Activated gamma-delta T cell treated with anti-CD3 and anti-CD28 coated beads, Interleukin-2, amount 50 U/mL, for 16 hours (primary cell): ENCODE data around the gene ZBTB46.

Experiments used
- DNase-seq: peaks from one replicate; pipeline ENCODE4 v3.0.0-alpha.2; 2020; ENCODE audit warnings: low read depth

The ZBTB46 gene

DNA sequence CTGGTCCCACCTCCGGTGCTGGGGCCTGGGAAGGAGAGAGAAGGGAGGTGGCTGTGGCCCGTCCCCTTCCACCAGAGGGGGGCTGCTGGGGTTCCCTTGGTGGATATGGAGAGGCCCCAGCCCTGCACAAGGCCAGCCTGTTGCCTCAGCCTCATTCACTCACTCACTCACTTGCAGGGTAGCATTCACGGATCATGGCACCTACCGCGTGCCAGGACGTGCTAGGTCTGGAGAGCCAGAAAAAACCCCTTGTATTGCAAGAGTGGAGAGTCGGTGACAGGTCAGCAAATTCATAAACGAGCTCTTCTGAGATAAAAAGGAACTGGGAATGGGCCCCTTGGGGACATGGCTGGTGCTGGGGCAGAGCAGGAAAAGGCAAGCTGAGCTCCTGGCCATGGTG, 6.4 kb upstream of the ZBTB46 start:
- no peak for DNase-seq

DNA sequence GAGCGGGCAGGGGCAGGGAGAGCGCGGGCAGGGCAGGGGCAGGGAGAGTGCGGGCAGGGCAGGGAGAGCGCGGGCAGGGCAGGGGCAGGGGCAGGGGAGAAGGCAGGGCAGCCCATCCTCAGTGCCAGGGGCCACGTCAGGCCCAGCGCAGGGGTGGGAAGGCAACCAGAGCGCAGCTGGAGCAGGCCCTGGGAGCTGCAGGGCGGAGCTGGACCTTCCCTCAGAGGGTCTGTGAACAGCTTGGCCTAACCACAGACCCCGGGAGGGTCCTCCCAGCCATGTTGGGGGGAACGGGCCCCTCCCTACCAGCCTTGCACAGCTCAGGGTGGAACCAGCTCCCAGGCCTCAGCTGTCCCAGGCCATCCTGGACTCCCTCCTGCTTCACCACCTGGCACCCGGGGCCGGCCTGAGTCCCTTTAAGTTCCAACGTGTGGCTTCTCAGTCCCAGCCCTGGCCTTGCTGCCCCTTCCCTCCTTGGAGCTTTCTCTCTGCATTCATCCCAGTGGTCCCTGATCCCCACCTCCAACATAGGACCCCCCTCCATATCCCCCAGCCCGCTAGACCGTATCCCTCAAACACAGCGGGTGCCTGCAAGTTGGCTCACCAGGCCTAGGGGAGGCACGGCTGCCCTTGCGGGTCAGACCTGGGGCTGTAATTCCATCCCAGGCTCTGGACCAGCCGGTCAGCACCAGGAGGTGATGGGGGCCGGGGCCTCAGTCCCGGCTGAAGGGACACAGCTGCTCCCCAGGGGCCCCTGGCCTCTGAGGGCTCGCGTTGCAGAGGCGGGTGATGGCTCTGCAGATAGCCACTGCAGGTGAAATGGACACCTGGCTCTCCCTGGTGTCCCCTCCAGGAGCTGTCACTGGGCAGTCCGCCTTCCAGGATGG, 5.6 kb upstream of the ZBTB46 start:
- no peak for DNase-seq

DNA sequence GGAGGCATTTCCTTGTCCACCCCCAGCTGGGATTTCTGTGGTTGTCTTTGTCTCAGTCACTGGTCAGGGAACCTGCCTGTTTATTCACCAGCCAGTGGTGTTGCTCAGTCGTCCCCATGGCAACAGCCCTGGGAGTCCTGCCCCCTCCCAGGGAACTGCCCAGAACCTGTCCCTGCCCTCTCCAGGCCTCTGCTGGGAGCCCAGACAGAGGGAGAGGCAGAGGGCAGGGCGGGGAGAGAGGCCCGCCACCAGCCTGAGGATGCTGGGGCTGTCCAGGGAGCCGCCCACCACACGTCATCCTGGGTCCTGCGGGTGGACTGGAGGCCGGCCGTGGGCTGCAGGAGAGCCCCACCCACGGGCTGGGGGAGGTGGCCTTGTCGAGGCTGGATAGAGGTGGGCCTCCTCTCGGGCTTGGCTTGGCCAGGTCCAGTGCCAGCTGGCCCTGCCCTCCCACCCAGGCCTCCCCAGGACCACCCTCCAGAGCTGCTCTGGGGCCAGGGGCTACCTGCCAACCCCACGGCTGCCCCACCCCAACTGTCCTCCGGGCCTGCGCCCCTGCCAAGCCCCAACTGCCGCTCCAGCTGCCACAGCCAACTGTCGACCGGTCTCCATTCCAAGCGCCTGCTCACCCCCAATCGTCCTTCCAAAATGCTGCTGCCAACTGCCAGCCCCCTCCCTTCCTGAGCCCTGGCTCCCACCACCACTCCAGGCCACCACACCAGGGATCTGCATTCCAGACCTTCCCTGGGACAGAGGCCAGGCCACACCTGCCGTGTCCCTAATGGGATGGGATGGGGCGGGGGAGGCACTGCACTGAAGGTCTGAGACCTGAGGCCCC, 4.2 kb upstream of the ZBTB46 start:
- DNase-seq, result no peak

DNA sequence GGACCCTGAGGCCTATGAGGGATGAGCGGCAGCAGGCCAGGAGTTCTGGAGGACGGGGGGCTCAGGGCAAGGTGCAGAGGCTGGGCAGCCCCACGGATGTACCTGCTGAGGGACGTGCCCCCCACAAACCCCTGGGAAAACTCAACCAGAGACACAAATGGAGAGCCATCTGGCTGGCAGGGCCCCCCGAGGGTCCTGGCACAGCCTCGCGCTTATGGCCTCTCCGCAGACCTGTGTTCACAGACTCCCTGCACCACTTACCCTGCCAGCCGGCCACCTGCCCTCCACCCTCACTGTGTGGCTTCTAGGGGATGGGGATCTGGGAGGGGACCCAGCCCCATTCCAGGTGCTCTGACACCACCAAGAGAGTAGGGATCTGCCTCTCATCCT, 3.4 kb upstream of the ZBTB46 start:
- no peak for DNase-seq

DNA sequence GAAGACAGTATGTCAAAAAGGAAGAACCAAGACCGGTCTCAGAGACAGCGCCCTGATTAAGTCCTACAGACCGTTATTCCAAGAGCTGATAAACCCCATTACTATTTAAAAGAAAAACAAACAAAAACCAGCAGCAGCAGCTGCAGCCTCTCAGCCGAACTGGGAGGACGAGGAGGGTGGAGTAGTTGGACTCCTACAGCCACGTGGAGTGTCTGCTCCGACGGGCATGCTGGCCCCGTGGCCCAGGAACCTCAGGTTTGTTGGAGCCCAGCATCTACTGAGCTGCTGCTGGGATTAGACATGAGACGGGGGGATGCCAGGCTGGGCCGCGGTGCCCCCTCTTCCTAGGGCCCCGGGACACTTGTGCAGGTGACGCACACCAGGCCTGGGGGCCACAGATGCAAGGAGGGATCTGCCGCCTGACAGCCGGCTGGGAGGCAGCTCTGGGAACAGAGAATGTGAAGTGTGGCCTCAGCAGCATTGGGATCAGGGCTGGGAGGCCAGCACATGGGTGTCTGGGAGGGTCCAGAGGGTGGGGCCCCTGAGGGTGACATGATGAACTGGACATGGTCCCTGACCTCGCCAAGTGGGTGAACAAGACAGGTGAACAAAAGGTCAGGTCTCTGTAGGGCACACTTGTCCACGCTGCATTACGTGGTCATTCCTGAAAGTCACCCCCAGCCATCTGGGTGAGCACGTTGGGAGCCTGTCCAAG, 2.9 kb upstream of the ZBTB46 start:
- no peak for DNase-seq

DNA sequence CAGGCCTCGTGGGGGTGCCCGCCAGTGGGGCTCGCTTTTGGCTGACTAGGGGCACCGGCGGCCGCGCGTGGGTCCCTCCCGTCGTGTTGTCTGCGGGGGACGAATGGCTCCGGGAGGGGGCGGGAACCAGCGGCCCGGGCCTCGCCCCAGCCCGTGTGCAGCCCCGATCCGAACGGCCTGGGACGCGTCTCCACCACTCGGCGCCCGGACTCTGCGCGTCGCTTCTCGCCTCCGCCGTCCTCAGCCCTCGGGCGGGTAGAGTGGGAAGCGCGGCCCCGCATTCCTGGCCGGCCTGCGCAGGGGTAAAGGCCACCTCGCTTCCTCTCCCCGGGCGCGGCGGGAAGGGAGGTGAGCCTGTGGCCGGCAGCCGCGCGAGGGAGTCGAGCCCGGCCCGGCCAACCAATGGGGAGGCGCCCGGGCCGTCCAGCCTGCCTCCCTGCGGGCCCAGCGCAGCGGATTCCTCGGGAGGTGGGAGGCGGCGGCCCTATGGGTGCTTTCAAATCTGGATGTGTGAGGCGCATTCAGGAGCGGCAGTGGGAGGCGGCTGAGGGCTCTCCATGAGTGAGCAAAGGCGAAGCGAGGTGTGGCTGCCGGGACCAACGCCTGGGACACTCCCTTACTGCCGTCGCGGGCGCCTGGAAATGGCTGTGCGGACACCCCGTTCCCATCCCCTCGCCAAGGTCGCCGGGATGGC, 1.1 kb upstream of the ZBTB46 start:
- no peak for DNase-seq

DNA sequence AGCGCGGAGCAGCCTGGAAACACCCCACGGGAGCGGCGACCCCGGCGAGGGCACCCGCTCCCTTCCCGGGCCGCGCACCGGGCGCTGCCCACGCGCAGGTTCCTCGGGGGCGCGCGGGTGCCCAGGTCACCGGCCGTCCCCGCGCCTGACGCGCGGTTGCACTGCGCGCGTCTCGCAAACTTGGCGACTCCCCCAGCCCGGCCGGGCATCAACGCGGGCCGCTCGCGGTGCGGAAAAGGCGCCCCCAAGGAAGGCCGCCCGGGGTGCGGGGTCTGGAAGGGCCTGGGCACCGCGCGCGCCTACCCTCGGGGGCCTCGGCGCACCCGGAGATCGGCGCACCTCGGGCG, 555 bp upstream of the ZBTB46 start:
- DNase-seq, result no peak

DNA sequence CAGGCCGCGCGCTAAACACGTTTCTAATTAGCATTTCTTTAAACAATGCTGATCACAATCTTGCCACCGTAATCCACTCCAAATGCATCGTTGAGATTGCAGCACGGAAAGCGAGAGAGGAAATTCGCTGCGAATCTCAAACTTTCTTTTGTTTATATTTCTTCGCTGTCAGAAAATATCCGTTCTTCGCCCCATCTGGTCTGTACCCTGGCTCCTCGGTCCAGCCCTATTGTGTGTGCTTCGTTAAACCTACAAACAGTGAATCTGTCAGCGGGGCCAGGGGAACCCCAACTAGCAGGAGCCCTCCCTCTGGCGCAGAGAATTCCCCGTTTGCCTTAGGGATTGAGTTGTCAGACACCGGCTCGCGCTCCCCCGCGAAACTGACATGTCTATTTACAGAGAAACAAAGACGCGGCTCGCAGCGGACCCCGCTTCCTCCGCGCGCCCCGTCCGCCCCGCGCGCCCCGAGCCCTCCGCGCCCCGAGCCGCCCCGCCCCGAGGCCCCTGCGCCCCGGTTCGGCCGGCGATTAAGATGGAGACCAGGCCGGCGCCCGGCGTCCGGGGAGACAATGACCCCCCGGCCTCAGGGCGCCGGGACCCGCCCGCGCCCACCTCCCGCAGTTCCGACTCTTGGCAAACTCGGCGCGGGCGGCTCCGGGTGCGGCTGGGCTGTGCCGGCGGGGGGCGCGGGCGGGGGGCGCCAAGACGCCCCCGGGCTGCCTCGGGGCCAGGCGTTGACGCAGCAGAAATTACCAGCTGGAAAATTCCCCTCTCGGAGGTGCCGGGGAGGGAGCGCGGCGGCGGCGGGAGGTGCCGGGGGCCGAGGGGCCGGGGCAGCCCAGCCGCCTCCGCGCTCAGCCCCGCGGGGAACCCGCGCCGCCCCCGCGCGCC, 874 bp downstream of the ZBTB46 start:
- DNase-seq, result no peak

DNA sequence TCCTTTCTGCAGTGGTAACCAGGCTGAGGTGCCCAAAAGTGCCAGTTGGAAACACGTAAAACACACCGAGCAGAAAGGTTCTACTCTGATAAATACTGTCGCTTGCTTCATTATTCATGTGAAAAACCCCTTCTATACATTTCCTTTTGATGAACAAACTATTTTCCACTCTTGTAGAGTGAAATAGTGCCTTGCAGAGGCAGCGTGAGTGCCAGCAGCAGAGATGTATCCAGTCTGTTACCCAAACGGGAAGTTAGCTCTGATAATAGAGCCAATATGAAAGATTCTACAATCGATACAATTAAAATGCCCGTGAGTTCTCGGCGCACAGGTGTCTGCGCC, 1.5 kb downstream of the ZBTB46 start:
- no peak for DNase-seq

DNA sequence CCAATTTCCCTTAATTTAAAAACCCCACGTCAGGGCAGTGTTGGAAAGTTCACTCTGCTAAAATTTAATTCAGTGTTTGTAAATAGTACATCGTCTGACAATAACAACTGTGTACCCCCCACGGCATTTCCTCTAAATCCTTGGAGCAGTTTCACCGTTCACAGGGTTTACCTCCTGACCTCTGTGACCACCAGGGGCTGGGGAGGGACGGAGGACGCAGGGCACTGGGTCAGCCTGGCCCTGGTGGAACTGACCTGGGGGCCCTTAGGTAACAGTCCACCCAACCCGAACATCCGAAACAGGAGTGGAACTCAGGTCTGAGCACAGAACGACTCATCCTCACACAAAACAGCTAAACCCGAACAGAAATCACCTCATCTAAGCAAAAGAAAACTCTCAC, 2.1 kb downstream of the ZBTB46 start:
- no peak for DNase-seq

DNA sequence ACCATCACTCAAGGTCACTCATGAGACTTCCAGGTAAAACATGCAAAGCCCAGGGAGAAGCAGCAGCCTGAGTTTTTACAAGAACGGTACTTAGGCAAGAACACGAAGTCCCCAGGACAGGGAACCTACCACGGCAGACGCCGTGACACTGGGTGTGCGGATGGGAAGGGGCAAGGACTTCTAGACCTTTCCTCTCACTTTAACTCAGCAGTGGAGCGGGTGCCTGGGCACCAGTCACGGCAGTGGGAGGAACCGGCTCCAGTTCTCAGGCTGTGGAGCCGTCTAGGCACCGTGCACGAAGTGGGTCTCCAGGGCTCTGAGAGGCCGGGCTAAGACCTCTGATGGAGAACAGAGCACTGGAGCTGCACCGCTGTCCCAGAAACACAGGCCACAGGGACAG, 2.5 kb downstream of the ZBTB46 start:
- DNase-seq, result no peak

DNA sequence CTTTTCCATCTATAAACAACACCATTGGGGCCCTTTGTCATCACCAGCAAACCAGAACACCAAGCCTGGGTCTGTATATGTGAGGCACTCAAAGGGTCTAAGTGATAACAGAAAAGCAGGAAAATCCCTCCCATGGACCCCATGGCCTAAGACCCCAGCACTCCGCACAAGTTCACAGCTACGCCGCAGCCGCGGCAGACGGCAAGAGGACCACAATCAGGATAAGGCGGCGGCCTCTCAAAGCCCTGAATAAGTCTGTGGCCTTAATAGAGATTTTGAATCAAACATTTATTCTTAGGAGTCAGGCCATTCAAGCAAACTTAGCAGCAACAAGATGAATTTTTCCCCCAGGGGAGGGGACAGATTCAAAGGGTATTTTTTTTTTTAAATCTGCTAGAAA, 2.9 kb downstream of the ZBTB46 start:
- no peak for DNase-seq

DNA sequence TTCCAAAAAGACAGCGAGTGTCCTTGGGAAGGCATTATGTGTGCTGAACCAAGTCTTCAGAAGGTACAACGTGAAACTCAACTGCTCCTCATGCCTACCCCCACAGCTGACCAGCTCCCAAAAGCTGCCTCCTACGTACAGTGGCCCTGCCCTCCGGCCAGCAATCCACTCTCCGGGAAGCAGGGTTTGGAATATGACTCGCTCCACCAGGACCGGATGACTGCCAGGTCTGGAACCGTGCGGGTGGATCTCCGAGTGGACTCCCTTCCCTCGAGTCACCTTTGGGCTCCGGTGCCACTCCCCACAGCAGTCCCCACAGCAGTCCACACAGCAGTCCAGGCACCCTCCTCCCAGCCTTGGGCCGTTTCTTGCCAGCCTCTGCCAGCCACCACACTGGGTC, 4.3 kb downstream of the ZBTB46 start:
- DNase-seq, result no peak

DNA sequence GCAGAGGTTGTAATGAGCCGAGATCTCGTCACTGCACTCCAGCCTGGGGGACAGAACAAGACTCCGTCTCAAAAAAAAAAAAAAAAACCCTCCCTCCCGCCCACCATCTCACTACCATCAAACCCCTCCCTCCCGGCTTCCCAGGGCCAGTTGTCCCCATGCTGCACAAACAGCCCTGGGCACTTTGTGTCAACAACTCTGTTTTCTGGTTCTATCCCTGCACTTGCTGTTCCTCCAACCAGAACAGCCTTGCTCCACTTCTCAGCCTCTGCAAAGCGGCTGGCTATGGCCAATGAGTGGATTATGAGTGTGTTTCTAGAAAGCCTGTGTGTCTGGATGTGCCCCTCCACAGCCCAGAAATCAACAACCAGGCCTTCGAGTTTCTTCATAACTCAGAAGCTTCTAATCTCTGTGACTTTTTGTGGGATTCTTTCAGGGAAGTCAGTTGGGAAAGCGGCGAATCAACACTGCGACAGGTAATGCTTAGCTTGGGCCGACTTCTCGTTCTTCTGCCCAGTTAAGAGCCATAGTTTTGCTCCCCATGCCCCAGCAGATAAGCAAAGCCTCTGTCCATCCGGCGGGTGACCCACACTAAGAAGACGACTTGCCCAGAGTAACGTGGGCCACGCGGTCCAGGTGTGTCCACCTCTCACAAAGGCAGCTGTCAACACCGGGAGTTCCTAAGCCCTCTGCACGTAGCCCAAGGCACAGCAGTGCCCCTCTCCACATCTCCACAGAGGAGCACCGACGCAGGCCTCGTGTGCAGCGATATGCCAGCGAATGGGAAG, 5.5 kb downstream of the ZBTB46 start:
- DNase-seq, result no peak

DNA sequence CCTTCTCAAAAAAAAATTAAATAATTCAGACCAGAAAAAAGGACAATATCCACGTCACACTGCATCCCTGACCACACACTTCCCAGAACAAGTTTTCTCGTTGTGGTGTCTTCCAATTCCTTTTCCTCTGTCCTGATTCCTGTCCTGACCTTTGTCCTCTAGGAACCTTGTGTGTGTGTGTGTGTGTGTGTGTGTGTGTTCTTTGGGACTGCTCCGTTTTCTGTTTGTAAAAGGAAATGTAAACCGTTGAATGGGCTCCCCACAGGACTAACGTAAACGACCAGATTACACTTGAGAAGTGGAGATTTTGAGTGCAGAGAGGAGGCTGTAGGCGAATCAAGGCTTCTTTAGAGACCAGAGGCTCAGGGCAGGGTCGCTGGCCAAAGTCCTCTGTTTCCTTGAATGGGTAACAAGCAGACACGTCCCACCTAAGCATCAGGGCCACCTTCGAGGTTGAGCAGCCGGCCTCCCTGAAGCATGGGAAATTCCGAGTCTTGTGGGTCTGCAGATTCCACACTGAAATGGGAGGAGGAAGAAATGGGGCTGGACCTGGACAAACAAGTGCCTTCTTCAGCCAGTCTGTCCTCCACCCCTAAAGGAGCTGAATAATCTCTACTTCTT, 7.3 kb downstream of the ZBTB46 start:
- DNase-seq, result no peak

DNA sequence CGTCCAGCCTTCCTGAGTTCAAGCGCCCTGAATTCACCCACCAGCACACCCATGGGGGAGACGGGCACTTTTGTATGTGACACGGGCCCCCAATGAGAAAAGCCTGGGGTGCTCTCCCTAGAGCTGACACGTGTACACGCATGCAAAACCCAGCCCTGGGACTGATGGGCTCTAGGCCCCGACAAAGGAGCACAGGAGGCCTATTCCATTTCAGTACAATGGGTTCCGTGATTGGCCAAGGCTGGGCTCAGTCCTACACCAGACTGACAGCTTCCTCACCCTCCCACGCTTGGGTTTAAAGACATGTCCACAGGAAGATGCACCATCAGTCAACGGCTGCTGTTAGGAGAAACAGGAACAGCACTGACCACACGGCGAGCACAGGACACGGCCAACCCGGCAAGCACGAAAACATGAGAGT, 8.8 kb downstream of the ZBTB46 start:
- no peak for DNase-seq

DNA sequence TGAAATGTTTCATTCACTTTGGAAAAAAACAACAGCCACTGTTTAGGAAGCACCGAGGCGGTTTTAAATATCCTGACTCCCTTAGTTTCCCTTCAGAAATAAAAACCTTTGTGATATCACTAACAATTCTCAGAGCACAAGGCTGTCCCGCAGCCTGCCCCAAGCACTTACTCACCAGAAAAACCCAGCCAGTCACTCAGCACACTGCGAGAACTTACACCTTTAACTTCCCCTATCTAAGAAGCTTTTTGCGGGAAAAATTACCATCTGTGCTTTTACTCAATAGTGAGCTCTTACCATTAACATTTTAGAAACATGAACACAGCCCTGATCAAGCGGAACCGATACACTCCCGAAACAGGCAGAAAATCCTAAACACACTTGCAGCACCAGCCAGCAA, 9.3 kb downstream of the ZBTB46 start:
- no peak for DNase-seq

DNA sequence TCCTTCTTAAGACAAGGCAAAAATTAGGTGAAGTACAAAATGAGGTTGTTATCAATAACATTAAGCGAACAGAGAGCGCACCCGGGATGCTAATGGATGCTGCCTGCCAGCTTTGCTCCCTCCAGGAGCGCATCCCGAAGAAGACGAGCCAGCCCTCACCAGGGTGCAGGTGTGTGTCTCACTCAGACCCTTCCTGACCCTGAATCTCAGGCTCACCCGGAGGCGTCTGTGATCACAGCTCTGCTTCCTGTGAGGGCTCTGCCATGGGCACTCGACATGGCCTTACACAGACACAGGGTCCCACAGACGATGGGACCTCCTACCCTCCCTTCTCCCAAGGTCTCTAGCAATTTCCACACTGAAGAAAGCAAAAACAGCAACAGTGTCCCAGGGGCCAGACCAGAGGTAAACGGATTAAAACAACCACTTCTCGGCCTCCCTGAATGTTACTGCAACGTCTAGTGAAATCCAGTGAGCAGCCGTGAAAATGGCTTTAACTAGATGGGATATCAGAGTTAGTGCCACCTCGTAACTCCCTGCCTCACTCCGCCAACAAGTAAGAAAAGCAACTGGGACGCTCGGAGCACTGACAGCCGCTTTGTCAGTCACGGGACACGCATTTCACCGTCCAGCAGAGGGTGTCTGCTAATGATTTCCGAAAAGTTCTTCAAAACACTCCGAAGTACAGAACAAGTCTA, 11.7 kb downstream of the ZBTB46 start:
- no peak for DNase-seq

DNA sequence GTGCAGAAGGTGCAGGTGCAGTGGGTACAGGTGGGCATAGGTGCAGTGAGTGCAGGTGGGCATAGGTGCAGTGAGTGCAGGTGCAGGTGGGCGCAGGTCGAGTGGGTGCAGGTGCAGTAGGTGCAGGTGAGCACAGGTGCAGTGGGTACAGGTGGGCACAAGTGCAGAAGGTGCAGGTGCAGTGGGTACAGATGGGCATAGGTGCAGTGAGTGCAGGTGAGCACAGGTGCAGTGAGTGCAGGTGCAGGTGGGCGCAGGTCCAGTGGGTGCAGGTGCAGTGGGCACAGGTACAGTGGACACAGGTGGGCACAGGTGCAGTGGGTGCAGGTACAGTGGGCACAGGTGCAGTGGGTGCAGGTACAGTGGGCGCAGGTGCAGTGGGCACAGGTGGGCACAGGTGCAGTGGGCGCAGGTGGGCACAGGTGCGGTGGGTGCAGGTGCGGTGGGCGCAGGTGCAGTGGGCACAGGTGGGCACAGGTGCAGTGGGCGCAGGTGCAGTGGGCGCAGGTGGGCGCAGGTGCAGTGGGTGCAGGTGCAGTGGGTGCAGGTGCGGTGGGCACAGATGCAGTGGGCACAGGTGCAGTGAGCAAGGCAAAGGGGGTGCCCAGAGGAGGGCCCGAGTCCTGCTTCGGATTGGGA, 15.3 kb downstream of the ZBTB46 start:
- no peak for DNase-seq
